Endodermal cell (in vitro differentiated cells): ENCODE measurements around the gene PIK3CA. TPM values are rescaled to one million over a fixed set of nuclear protein-coding genes. Genes with fewer than 3 reads are reported as not detected.
A peak's percentile ranks its signal among the peaks of the same experiment; 100 is the strongest.
"Not testable (repeated sequence)": the region's sequence is repeated elsewhere in the genome, so short reads cannot be mapped to it uniquely, and the experiment has no call there.

Experiments used
- DNase-seq: peaks from one replicate; pipeline ENCODE4 v3.0.0-alpha.2; 2017
- H3K27ac ChIP-seq: 2 replicates; pipeline ENCODE4 v1.5.1; 2013; ENCODE audit warnings: mild to moderate bottlenecking, low read depth, low read length, moderate library complexity
- H3K27me3 ChIP-seq: 2 replicates; pipeline ENCODE4 v1.6.1; 2013; ENCODE audit warnings: mild to moderate bottlenecking, low read length, moderate library complexity; ENCODE audit not compliant: insufficient read depth, control insufficient read depth, poor library complexity, severe bottlenecking
- H3K36me3 ChIP-seq: 2 replicates; pipeline ENCODE4 v1.7.0; 2013; ENCODE audit warnings: mild to moderate bottlenecking, low read length, moderate library complexity; ENCODE audit not compliant: control insufficient read depth, insufficient read depth
- H3K4me1 ChIP-seq: one replicate; pipeline ENCODE4 v1.7.0; 2013; ENCODE audit warnings: low read length; ENCODE audit not compliant: control insufficient read depth, insufficient read depth
- H3K4me3 ChIP-seq: 2 replicates; pipeline ENCODE4 v1.5.1; 2013; ENCODE audit warnings: mild to moderate bottlenecking, low read length, moderate library complexity
- H3K9ac ChIP-seq: 2 replicates; pipeline ENCODE4 v1.6.1; 2013; ENCODE audit warnings: mild to moderate bottlenecking, low read length, moderate library complexity; ENCODE audit not compliant: poor library complexity, severe bottlenecking; ENCODE audit errors: extremely low read depth
- H3K9me3 ChIP-seq: 2 replicates; pipeline ENCODE4 v1.6.1; 2013; ENCODE audit warnings: mild to moderate bottlenecking, low read length, moderate library complexity; ENCODE audit not compliant: control insufficient read depth
- H3K27ac Mint-ChIP-seq: 2 replicates; pipeline ENCODE4 v1.8.0; 2020; ENCODE audit warnings: mixed read lengths
- H3K27me3 Mint-ChIP-seq: 2 replicates; pipeline ENCODE4 v1.8.0; 2021; ENCODE audit warnings: mild to moderate bottlenecking, mixed read lengths; ENCODE audit not compliant: insufficient read depth
- H3K36me3 Mint-ChIP-seq: 2 replicates; pipeline ENCODE4 v1.8.0; 2020; ENCODE audit warnings: low read depth, mixed read lengths
- H3K4me1 Mint-ChIP-seq: 2 replicates; pipeline ENCODE4 v1.8.0; 2020; ENCODE audit warnings: mixed read lengths
- H3K4me3 Mint-ChIP-seq: 2 replicates; pipeline ENCODE4 v1.8.0; 2020; ENCODE audit warnings: mild to moderate bottlenecking, moderate library complexity, mixed read lengths
- H3K9me3 Mint-ChIP-seq: 2 replicates; pipeline ENCODE4 v1.8.0; 2020; ENCODE audit warnings: mild to moderate bottlenecking, mixed read lengths
- CTCF ChIP-seq: fragments of 200-600 bp; sonication (generic); conservative IDR thresholded peaks from 2 replicates; pipeline ENCODE4 v1.5.0; 2021; ENCODE audit warnings: antibody characterized with exemption, mild to moderate bottlenecking
- WGBS, 2 experiments: methylation state at CpG; one replicate each; pipeline versions ENCODE4 v1.1.5 to v1.1.7; 2013; ENCODE audit warnings: missing lambda C conversion rate in 2 of 2, mixed read lengths in 1 of 2; ENCODE audit not compliant: insufficient coverage in 1 of 2, insufficient read length in 1 of 2; 5-methylcytosine and 5-hydroxymethylcytosine counted together
- total RNA-seq, 2 donors: library from RNA; stranded (reverse); fragmentation: NEBNext Ultra II Directional in 1 of 2; extraction: Animal tissue kit (Norgen Biotek cat#: 25700) in 1 of 2; gene quantifications; 2 replicates in 1 of 2; 3 replicates in 1 of 2; pipeline ENCODE4 v1.2.1, GENCODE V29; 2021

Gene PIK3CA
- total RNA-seq, 2 donors from 2014 or later = 21.1 to 22.2 TPM

DNA sequence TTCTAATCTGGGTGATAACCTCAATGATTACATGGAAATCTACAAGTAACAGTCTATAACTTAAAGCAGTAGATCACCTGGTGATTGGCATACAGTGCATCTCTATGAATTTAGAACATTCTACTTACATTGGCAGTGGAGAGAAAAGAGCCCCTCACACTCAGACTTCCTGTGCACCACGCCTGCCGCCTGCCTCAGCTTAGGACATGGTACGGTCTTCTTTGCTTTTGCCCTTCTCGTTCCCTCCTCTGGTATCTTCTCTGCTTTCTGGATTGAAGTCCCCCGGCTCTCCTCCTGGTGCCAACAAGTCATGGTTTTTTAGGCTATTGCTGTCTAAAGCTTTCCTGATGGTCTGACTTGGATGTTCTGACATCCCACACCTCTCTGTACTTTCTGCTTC is 110.7 kb downstream of the PIK3CA start:
- Mint-ChIP-seq H3K27me3 (peaks cover 21% of the 10 kb centered on the region), H3K36me3 (peaks cover 7% of the 10 kb centered on the region), H3K27ac (no peak overlapping the region), H3K4me1 (no peaks in the 10 kb centered on the region), H3K9me3 (peaks cover 26% of the 10 kb centered on the region), H3K4me3 (no peak overlapping the region)
- Histone ChIP-seq H3K4me1 (no peaks in the 10 kb centered on the region), H3K9me3 (peaks cover 8% of the 10 kb centered on the region), H3K36me3 (no peaks in the 10 kb centered on the region), H3K27ac (no peak overlapping the region), H3K9ac (no peak overlapping the region), H3K27me3 (peaks cover 4% of the 10 kb centered on the region), H3K4me3 (no peak overlapping the region)
- 78 to 100% methylated on average over 3 to 5 of the region's 5 CpGs for WGBS, 2 experiments
- DNase-seq = no peak
- TF ChIP-seq CTCF = no peak

DNA sequence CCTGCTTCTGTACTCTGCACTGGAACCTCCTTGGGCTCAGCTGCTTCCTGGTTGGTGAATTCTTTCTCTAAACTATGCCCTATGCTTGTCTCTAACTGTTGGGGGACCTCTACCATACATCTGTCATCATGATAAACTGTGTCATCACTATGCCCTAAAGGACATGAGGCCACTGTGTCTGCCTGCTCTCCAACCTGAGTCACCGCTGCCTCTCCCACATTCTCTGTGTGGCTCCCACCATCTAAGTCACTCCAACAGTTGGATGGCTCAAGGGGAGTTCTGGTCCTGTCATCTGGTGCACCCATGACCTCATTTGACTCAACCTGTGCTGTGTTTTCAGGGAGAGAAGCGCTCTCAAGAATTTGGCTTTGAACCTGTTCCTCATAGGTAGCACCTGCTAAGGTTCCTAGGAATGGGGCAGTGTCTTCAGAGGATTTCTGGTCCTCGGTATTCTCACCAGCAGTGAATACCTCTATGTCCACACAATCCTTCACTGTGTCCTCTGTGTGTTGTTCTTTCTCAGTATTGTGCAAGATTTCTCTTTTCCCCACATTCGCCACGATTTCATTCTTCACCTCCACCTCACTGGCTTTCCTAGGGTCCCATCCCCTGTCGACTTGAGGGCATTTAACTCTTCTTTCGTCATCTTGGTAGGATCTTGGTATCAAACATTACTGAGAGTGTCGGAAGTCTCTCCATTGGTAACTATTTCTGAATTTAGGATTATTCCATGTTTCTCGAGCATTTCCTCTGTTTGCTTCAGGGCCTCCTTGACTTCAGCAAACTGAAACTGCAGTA is 112.0 kb downstream of the PIK3CA start:
- H3K9me3 ChIP-seq, H3K4me1 Mint-ChIP-seq, H3K27me3 ChIP-seq, H3K36me3 ChIP-seq, H3K4me1 ChIP-seq, H3K36me3 Mint-ChIP-seq, H3K27ac Mint-ChIP-seq, H3K9ac ChIP-seq, H3K27ac ChIP-seq, DNase-seq: not testable (repeated sequence)
- WGBS, 2 experiments = 95 to 98% methylated on average over 8 to 9 of the region's 9 CpGs
- Mint-ChIP-seq H3K4me3 (peak overlapping the region; percentile 58), H3K27me3 (peaks cover 21% of the 10 kb centered on the region), H3K9me3 (peaks cover 26% of the 10 kb centered on the region)
- peak overlapping the region; percentile 78 for H3K4me3 ChIP-seq

GRCh38 chr3:179260949-179261765 is 113.0 kb downstream of the PIK3CA start:
- TF ChIP-seq CTCF = no peak
- Histone ChIP-seq H3K9me3 (peaks cover 8% of the 10 kb centered on the region), H3K27ac (no peak overlapping the region), H3K36me3 (no peaks in the 10 kb centered on the region), H3K27me3 (peaks cover 4% of the 10 kb centered on the region), H3K4me1 (no peaks in the 10 kb centered on the region), H3K4me3 (peak overlapping the region; percentile 78), H3K9ac (peak overlapping the region; percentile 47)
- Mint-ChIP-seq H3K9me3 (peaks cover 26% of the 10 kb centered on the region), H3K4me3 (peak overlapping the region; percentile 58), H3K4me1 (no peaks in the 10 kb centered on the region), H3K27ac (no peak overlapping the region), H3K36me3 (peaks cover 7% of the 10 kb centered on the region), H3K27me3 (peaks cover 21% of the 10 kb centered on the region)
- DNase-seq = peak; percentile 88
- WGBS, 2 experiments = 17 to 52% methylated on average over 21 to 71 of the region's 71 CpGs
